GM23338 (cell line): ENCODE data around the gene N4BP2. TPM values are rescaled to one million over a fixed set of nuclear protein-coding genes. Genes with fewer than 3 reads are reported as not detected.
"Not testable (repeated sequence)": the region's sequence is repeated elsewhere in the genome, so short reads cannot be mapped to it uniquely, and the experiment has no call there.

Experiments
- ATAC-seq: fragments of 200-7000 bp; cut with Tn5 transposase; 3 replicates; pipeline ENCODE4 v1.9.1; 2020
- DNase-seq: peaks from one replicate; pipeline ENCODE4 v3.0.0-alpha.2; 2015; ENCODE audit warnings: low spot score
- H2AFZ ChIP-seq: fragments of 200-600 bp; sonication (generic); 2 replicates; pipeline ENCODE4 v1.8.0; 2016; ENCODE audit warnings: antibody characterized with exemption, mild to moderate bottlenecking, moderate library complexity
- H3F3A ChIP-seq: fragments of 200-600 bp; sonication (generic); replicated peaks from 2 replicates; pipeline ENCODE4 v1.8.0; 2017; ENCODE audit warnings: antibody characterized with exemption, mixed run types, low read depth
- H3K27ac ChIP-seq: fragments of 200-600 bp; sonication (generic); 2 replicates; pipeline ENCODE4 v1.6.1; 2016; ENCODE audit warnings: low read depth
- H3K27me3 ChIP-seq: fragments of 200-600 bp; sonication (generic); 2 replicates; pipeline ENCODE4 v1.8.0; 2016; ENCODE audit warnings: mild to moderate bottlenecking, mixed run types, moderate library complexity; ENCODE audit not compliant: insufficient read depth
- H3K36me3 ChIP-seq: fragments of 200-600 bp; sonication (generic); 2 replicates; pipeline ENCODE4 v1.8.0; 2016; ENCODE audit warnings: mild to moderate bottlenecking; ENCODE audit not compliant: insufficient read depth
- H3K4me1 ChIP-seq: fragments of 200-600 bp; sonication (generic); 2 replicates; pipeline ENCODE4 v1.8.0; 2016; ENCODE audit warnings: mild to moderate bottlenecking, moderate library complexity; ENCODE audit not compliant: insufficient read depth
- H3K4me2 ChIP-seq: fragments of 200-600 bp; sonication (generic); 2 replicates; pipeline ENCODE4 v1.7.1; 2017; ENCODE audit warnings: mixed run types
- H3K4me3 ChIP-seq: fragments of 200-600 bp; sonication (generic); 2 replicates; pipeline ENCODE4 v1.6.1; 2016; ENCODE audit warnings: mixed run types
- H3K79me2 ChIP-seq: fragments of 200-600 bp; sonication (generic); replicated peaks from 2 replicates; pipeline ENCODE4 v1.8.0; 2017; ENCODE audit warnings: mild to moderate bottlenecking; ENCODE audit not compliant: insufficient read depth
- H3K9me2 ChIP-seq: fragments of 200-600 bp; sonication (generic); 2 replicates; pipeline ENCODE4 v1.8.0; 2017; ENCODE audit not compliant: insufficient read depth
- H4K20me1 ChIP-seq: fragments of 200-600 bp; sonication (generic); replicated peaks from 2 replicates; pipeline ENCODE4 v1.8.0; 2017; ENCODE audit warnings: mild to moderate bottlenecking; ENCODE audit not compliant: insufficient read depth
- H3K27ac Mint-ChIP-seq: 2 replicates; pipeline ENCODE4 v1.8.0; 2020; ENCODE audit warnings: inconsistent platforms, mild to moderate bottlenecking, moderate library complexity, mixed read lengths
- H3K27me3 Mint-ChIP-seq: 3 replicates; pipeline ENCODE4 v1.8.0; 2022; ENCODE audit warnings: low read depth, mild to moderate bottlenecking, moderate library complexity, mixed read lengths, inconsistent platforms; ENCODE audit not compliant: insufficient read depth, poor library complexity
- H3K36me3 Mint-ChIP-seq: 3 replicates; pipeline ENCODE4 v1.8.0; 2021; ENCODE audit warnings: low read depth, mild to moderate bottlenecking, inconsistent platforms, moderate library complexity, mixed read lengths
- H3K4me1 Mint-ChIP-seq: 3 replicates; pipeline ENCODE4 v1.8.0; 2020; ENCODE audit warnings: mild to moderate bottlenecking, inconsistent platforms, mixed read lengths
- H3K4me3 Mint-ChIP-seq: 3 replicates; pipeline ENCODE4 v1.8.0; 2021; ENCODE audit warnings: moderate library complexity, mild to moderate bottlenecking, inconsistent platforms, mixed read lengths
- H3K9me3 Mint-ChIP-seq: 3 replicates; pipeline ENCODE4 v1.8.0; 2020; ENCODE audit warnings: moderate library complexity, mild to moderate bottlenecking, inconsistent platforms, mixed read lengths
- CTCF ChIP-seq, 2 experiments: fragments of 200-600 bp in 1 of 2; sonication (generic) in 1 of 2; conservative IDR thresholded peaks; 2 replicates each; pipeline versions ENCODE4 v1.5.1 to v1.6.1; 2016 to 2017; ENCODE audit warnings: antibody characterized with exemption in 2 of 2, low read depth in 2 of 2, mild to moderate bottlenecking in 2 of 2, moderate library complexity in 1 of 2
- ZNF114 ChIP-seq: fragments of 250-450 bp; sonication (Bioruptor Pico); IDR thresholded peaks from 2 replicates; pipeline ENCODE4 v1.5.0; 2020; ENCODE audit warnings: mild to moderate bottlenecking, moderate library complexity
- ZNF331 ChIP-seq: fragments of 250-450 bp; sonication (Bioruptor Pico); IDR thresholded peaks from 2 replicates; pipeline ENCODE4 v1.5.0; 2020; ENCODE audit warnings: low read depth, mild to moderate bottlenecking, moderate library complexity
- ZNF462 ChIP-seq: fragments of 250-450 bp; sonication (Bioruptor Pico); IDR thresholded peaks from 2 replicates; pipeline ENCODE4 v1.5.0; 2020; ENCODE audit warnings: mild to moderate bottlenecking, moderate library complexity
- polyA plus RNA-seq: library from polyadenylated mRNA; unstranded; fragments of >200 nt; fragmentation: Nextera tagmentation; extraction: Ambion mirVana; gene quantifications from 2 replicates; pipeline ENCODE4 v1.2.1, GENCODE V29; 2016
- total RNA-seq: library from RNA; depleted of rRNA; stranded (reverse); fragments of >200 nt; shearing (Covaris generic); gene quantifications from 2 replicates; pipeline ENCODE4 v1.2.3, GENCODE V29; 2014
- TF ChIP-seq, protein P1 (sequence below): IDR thresholded peaks from one replicate; pipeline ENCODE4 v1.6.1; 2018; ENCODE audit warnings: antibody characterized with exemption; ENCODE audit not compliant: unreplicated experiment

N4BP2 gene
- total and polyA plus RNA-seq, 2 experiments from 2014 or later: 25.6 to 46.3 TPM

DNA sequence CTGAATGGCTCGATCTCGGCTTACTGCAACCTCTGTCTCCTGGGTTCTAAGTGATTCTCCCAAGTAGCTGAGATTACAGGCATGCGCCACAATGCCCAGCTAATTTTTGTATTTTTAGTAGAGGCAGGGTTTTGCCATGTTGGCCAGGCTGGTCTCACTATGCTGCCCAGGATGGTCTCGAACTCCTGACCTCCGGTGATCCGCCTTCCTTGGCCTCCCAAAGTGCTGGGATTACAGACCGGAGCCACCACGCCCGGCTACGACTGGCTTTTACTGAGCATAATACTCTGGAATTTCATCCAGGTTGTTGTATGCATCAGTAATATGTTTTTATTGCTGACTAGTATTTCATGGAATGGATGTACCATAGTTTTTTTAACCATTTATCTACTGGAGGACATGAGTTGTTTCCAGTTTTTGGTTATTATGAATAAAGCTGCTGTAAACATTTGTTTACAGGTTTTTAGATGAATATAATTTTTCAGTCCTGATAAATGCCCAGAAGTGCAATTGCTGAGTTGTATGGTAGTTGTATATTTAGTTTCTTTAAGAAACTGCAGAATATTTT, 31.2 kb downstream of the N4BP2 start (continued):
- TF ChIP-seq CTCF (conservative IDR thresholded peaks at IDR 0.05; ENCODE audit: low read depth in 2 of 2) (no peak), ZNF114 (CRISPR knock-in tag) (no peak)
- TF ChIP-seq, protein P1, sequence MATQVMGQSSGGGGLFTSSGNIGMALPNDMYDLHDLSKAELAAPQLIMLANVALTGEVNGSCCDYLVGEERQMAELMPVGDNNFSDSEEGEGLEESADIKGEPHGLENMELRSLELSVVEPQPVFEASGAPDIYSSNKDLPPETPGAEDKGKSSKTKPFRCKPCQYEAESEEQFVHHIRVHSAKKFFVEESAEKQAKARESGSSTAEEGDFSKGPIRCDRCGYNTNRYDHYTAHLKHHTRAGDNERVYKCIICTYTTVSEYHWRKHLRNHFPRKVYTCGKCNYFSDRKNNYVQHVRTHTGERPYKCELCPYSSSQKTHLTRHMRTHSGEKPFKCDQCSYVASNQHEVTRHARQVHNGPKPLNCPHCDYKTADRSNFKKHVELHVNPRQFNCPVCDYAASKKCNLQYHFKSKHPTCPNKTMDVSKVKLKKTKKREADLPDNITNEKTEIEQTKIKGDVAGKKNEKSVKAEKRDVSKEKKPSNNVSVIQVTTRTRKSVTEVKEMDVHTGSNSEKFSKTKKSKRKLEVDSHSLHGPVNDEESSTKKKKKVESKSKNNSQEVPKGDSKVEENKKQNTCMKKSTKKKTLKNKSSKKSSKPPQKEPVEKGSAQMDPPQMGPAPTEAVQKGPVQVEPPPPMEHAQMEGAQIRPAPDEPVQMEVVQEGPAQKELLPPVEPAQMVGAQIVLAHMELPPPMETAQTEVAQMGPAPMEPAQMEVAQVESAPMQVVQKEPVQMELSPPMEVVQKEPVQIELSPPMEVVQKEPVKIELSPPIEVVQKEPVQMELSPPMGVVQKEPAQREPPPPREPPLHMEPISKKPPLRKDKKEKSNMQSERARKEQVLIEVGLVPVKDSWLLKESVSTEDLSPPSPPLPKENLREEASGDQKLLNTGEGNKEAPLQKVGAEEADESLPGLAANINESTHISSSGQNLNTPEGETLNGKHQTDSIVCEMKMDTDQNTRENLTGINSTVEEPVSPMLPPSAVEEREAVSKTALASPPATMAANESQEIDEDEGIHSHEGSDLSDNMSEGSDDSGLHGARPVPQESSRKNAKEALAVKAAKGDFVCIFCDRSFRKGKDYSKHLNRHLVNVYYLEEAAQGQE: no peak

DNA sequence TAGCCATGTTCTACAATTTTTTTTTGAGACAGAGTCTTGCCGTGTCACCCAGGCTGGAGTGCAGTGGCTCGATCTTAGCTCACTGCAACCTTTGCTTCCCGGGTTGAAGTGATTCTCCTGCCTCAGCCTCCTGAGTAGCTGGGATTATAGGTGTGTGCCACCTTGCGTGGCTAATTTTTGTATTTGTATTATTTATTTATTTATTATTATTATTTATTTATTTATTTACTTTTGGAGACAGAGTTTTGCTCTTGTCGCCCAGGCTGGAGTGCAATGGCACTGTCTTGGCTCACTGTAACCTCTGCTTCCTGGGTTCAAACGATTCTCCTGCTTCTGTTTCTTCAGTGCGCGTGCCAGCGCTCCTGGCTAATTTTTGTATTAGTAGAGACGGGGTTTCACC, 36.8 kb downstream of the N4BP2 start:
- not testable (repeated sequence) for H3K36me3 Mint-ChIP-seq, DNase-seq, H3K4me1 Mint-ChIP-seq, H2AFZ ChIP-seq, H3K27me3 ChIP-seq, H3K9me3 Mint-ChIP-seq, H3K27me3 Mint-ChIP-seq, H3K27ac Mint-ChIP-seq, H3K4me3 Mint-ChIP-seq, H3K4me2 ChIP-seq, H4K20me1 ChIP-seq, H3F3A ChIP-seq, ATAC-seq, H3K4me1 ChIP-seq, H3K9me2 ChIP-seq, H3K36me3 ChIP-seq, H3K27ac ChIP-seq, H3K4me3 ChIP-seq
- peaks cover 87% of the 10 kb centered on the region for H3K79me2 ChIP-seq

DNA sequence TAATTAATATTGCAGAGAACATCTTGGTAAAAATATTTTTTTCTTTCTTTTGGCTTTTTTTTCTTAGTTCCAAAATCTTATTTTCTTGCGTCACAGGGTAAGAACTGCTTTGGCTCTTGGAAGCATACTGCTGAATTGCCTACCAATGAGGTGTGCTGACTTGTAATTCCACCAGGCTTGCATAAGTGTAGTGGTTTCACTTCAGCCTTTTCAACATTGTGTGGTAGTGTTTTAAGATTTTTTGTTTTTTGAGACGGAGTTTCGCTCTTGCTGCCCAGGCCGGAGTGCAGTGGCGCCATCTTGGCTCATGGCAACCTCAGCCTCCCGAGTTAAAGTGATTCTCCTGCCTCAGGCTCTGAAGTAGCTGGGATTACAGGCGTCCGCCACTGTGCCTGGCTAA, 42.4 kb downstream of the N4BP2 start:
- H3K9me3 Mint-ChIP-seq: no peaks in the 10 kb centered on the region; the same call in 2 of the 3 replicates
- ATAC-seq (no peak), DNase-seq (no peak)
- H3K27ac Mint-ChIP-seq: no peak overlapping the region
- H3K4me2 ChIP-seq: no peak overlapping the region
- H3K4me1 ChIP-seq: no peaks in the 10 kb centered on the region
- no peak overlapping the region for H2AFZ ChIP-seq
- H4K20me1 ChIP-seq: no peaks in the 10 kb centered on the region
- H3K36me3 ChIP-seq: peaks cover 16% of the 10 kb centered on the region; the same call in 1 of the 2 replicates
- no peaks in the 10 kb centered on the region for H3K9me2 ChIP-seq
- H3K27ac ChIP-seq: no peak overlapping the region
- H3K4me3 ChIP-seq: no peak overlapping the region
- H3K36me3 Mint-ChIP-seq: peaks cover 21% of the 10 kb centered on the region
- H3K4me1 Mint-ChIP-seq: no peaks in the 10 kb centered on the region
- no peak overlapping the region for H3K4me3 Mint-ChIP-seq
- H3K79me2 ChIP-seq: peaks cover 54% of the 10 kb centered on the region
- H3K27me3 ChIP-seq: no peaks in the 10 kb centered on the region
- H3F3A ChIP-seq: no peaks in the 10 kb centered on the region
- no peaks in the 10 kb centered on the region for H3K27me3 Mint-ChIP-seq
- no peak for TF ChIP-seq CTCF (conservative IDR thresholded peaks at IDR 0.05; ENCODE audit: low read depth in 2 of 2)
- no peak for TF ChIP-seq ZNF331 (CRISPR knock-in tag)
- TF ChIP-seq ZNF462 (CRISPR knock-in tag): no peak
